NT2/D1 (cell line): ENCODE results near the gene ZNF280C.

ENCODE experiments used
- SUZ12 ChIP-seq: IDR thresholded peaks from 2 replicates; pipeline ENCODE4 v1.6.1; 2011; ENCODE audit not compliant: insufficient read length, insufficient read depth; ENCODE audit errors: extremely low read depth
- YY1 ChIP-seq: IDR thresholded peaks from 2 replicates; pipeline ENCODE4 v1.6.1; 2011; ENCODE audit not compliant: insufficient read length, insufficient read depth
- ZNF274 ChIP-seq: IDR thresholded peaks from 2 replicates; pipeline ENCODE4 v1.6.1; 2011; ENCODE audit warnings: mild to moderate bottlenecking, low read depth, low read length

DNA sequence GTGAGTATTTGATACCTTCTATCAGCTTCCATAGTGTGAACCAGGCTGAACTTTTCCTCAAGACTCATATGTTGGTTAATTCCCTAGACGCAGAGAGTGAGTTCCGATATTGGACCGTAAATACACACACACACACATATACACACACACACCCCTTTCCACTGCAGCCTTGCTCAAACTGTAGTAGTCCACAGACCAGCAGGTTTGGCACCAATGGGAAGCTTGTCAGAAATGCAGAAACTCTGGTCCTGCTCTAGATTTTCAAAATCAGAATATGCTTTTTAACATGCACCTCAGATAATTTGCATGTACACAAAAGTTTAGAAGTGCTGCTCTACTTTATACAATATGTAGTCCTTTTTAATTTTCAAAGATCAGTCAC lies 27.6 kb upstream of the ZNF280C start:
- TF ChIP-seq ZNF274 (no peak), YY1 (no peak), SUZ12 (no peak)
